ENCODE results near the gene ACKR4.

The ACKR4 gene

GRCh38 chr3:132643366-132643765 is 46.3 kb downstream of the ACKR4 start:
- no peak for DNase-seq

- DNase-seq, result no peak
Measured at GRCh38 chr3:132645058-132645457, 48.0 kb downstream of the ACKR4 start.

- no peak for DNase-seq
Measured at GRCh38 chr3:132650153-132650552, 53.1 kb downstream of the ACKR4 start.

Measured in NCI-H1436 treated with DMSO at 0.1 percent for 48 hours (cell line).